Stimulated activated CD8-positive, alpha-beta memory T cell treated with anti-CD3 and anti-CD28 coated beads, Interleukin-7, amount 100 ng/mL, for 4 hours (primary cell): Measurements from ENCODE around the gene RTN4RL1.
A peak's percentile ranks its signal among the peaks of the same experiment; 100 is the strongest.

ENCODE experiments used
- DNase-seq, 2 donors: peaks; one replicate each; pipeline ENCODE4 v3.0.0-alpha.2; 2020; ENCODE audit warnings: low read depth in 2 of 2

Gene RTN4RL1

DNA sequence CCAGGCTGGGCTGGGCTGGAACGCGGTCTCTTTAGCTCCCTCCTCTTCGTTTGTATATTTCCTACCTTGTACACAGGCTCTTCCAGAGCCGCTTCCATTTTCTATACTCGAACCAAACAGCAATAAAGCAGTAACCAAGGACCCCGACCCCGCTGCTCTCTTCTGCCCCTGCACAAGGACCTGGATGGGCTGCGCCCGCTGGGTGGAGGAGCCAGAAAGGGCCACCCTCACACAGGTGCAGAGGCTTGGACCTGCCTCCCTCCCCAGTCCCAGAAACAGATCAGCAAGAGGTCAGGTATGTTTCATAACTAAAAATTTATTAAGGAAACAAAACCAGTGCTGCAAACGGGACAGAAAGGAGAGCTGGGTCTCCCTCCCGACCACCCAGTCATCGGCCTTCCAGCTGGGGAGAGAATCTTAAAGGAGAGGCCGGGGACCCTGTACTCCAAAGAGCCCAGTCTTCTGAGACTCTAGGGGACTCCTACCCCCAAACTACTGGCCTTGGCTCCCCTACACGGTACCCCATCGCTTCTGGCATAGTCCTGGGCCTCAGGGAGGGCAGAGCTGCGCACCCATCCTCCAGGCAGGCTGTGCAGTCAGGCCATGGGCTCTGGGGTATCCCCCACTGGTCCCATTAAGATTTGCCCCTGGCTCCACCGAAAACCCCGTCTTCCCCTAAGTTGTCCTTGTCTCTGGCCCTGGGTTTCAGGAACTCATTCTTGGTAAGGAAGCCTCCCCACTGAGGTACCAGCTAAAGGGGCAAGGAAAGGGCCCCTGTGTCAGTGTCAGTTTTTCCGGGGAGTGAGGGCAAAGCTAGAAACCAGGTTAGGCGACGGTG lies 34.6 kb upstream of the RTN4RL1 start:
- no peak for DNase-seq

DNA sequence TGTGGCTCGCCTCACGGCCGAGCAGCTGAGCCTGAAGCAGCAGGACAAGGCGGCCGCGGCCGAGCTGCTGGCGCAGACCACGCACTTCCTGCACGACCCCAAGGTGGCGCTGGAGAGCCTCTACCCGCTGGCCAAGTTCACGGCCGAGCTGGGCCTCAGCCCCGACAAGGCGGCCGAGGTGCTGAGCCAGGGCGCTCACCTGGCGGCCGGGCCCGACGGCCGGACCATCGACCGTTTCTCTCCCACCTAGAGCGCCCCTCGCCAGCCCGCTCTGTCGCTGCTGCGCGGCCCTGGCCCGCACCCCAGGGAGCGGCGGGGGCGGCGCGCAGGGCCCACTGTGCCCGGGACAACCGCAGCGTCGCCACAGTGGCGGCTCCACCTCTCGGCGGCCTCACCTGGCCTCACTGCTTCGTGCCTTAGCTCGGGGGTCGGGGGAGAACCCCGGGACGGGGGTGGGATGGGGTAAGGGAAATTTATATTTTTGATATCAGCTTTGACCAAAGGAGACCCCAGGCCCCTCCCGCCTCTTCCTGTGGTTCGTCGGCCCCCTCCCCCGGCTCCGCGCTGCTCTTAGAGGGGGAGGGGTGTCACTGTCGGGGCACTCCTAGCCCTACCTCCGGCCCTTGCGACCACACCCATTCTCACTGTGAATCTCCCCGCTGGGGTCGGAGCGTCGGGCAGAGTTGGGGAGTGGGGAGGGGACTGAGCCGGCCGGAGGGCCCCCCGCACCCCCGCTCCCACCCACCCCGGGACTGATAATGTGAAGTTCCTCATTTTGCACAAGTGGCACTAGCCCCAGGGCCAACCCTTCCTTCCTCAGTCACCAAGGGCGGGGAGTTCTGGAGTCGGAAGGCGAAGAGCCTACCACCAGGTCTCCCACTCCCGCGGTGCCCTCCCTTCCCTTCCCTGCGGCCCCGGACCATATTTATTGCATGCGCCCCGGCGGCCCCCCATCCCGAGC lies 33.7 kb upstream of the RTN4RL1 start:
- DNase-seq, result peak in 1 of 2 donors; percentile 52

DNA sequence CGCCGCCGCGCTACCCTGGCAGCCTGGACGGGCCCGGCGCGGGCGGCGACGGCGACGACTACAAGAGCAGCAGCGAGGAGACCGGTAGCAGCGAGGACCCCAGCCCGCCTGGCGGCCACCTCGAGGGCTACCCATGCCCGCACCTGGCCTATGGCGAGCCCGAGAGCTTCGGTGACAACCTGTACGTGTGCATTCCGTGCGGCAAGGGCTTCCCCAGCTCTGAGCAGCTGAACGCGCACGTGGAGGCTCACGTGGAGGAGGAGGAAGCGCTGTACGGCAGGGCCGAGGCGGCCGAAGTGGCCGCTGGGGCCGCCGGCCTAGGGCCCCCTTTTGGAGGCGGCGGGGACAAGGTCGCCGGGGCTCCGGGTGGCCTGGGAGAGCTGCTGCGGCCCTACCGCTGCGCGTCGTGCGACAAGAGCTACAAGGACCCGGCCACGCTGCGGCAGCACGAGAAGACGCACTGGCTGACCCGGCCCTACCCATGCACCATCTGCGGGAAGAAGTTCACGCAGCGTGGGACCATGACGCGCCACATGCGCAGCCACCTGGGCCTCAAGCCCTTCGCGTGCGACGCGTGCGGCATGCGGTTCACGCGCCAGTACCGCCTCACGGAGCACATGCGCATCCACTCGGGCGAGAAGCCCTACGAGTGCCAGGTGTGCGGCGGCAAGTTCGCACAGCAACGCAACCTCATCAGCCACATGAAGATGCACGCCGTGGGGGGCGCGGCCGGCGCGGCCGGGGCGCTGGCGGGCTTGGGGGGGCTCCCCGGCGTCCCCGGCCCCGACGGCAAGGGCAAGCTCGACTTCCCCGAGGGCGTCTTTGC lies 32.8 kb upstream of the RTN4RL1 start:
- no peak for DNase-seq

DNA sequence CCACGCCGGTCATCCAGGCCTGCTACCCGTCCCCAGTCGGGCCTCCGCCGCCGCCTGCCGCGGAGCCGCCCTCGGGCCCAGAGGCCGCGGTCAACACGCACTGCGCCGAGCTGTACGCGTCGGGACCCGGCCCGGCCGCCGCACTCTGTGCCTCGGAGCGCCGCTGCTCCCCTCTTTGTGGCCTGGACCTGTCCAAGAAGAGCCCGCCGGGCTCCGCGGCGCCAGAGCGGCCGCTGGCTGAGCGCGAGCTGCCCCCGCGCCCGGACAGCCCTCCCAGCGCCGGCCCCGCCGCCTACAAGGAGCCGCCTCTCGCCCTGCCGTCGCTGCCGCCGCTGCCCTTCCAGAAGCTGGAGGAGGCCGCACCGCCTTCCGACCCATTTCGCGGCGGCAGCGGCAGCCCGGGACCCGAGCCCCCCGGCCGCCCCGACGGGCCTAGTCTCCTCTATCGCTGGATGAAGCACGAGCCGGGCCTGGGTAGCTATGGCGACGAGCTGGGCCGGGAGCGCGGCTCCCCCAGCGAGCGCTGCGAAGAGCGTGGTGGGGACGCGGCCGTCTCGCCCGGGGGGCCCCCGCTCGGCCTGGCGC lies 32.1 kb upstream of the RTN4RL1 start:
- no peak for DNase-seq

GRCh38 chr17:2056206-2057174 lies 31.4 kb upstream of the RTN4RL1 start:
- DNase-seq, result peak in 1 of 2 donors; percentile 45

DNA sequence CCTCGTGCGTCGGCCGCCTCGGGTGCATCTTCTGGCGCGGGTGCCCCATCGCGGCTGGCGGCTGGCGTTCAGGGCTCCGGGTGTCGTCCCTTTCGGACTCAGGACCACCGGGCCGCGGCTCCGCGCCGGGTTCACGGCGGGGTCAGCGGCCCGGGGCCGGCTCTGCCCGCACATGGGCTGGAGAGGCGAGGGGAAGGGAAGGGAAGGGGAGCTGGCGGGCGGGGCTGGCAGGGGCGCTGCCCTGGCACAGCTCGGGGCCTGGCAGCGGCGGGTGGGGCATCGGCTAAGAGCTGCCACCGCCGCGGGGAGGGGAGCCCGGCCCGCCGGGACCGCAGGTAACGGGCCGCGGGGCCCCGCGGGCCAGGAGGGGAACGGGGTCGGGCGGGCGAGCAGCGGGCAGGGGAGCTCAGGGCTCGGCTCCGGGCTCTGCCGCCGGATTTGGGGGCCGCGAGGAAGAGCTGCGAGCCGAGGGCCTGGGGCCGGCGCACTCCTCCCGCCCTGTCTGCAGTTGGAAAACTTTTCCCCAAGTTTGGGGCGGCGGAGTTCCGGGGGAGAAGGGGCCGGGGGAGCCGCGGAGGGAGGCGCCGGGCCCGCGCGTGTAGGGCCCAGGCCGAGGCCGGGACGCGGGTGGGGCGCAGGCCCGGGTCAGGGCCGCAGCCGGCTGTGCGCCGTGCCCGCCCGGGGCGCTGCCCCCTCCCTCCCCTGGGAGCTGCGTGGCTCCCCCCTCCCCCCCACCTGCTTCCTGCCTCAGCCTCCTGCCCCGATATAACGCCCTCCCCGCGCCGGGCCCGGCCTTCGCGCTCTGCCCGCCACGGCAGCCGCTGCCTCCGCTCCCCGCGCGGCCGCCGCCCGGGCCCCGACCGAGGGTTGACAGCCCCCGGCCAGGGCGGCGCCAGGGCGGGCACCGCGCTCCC lies 30.4 kb upstream of the RTN4RL1 start:
- DNase-seq, result peak in 1 of 2 donors; percentile 44

GRCh38 chr17:2054512-2055291 lies 29.6 kb upstream of the RTN4RL1 start, which contains the start of gene HIC1:
Gene HIC1 (plus strand): TSS chr17:2055103. CDS start chr17:2056691, 1,588 bp downstream.
- peak in 1 of 2 donors; percentile 75 for DNase-seq

- peak in 1 of 2 donors; percentile 42 for DNase-seq
These were observed 29.1 kb upstream of the RTN4RL1 start for GRCh38 chr17:2054262-2054511.

DNA sequence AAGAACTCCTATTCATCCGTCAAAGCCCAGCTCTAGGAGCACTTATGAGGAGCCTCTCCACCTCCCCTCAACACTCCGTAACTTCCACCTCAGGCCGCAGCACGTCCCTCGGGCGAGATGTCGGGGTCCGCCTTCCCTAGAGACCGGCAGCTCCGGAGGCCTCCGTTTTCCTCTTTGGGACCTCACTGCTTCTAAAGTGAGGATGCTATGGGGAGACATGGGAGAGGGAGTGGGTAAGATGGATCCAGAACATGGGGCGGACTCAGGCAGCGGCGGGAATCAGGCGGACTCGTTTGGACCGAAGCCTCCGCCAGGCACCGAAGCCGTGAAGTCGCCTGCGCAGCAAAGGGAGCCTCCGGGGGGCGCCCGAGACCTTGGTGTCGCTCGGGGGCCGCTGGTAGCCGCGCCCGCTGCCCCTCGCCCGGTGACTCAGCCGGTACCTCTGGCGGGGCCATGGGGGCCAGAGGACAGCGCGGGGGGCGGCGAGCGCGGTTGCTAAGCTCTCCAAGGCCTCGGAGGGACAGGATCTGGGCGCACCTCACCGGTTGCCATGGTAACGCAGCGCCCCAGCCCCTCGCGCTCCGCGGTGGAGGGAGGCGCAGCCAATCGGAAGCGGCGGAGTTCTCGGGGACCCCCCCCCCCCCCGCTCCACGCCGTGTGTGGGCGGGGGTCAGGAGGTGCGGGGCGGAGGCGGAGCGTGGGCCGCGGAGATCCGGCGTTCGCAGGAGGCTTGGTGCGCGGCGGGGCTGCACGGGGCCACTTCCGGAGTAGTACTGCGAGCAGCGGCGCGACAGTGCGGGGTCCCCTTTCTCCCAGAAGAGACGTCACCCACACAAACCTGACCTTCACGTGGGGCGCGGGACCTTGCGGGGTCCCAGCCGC lies 28.5 kb upstream of the RTN4RL1 start:
- peak; percentile 59 to 82 for DNase-seq

DNA sequence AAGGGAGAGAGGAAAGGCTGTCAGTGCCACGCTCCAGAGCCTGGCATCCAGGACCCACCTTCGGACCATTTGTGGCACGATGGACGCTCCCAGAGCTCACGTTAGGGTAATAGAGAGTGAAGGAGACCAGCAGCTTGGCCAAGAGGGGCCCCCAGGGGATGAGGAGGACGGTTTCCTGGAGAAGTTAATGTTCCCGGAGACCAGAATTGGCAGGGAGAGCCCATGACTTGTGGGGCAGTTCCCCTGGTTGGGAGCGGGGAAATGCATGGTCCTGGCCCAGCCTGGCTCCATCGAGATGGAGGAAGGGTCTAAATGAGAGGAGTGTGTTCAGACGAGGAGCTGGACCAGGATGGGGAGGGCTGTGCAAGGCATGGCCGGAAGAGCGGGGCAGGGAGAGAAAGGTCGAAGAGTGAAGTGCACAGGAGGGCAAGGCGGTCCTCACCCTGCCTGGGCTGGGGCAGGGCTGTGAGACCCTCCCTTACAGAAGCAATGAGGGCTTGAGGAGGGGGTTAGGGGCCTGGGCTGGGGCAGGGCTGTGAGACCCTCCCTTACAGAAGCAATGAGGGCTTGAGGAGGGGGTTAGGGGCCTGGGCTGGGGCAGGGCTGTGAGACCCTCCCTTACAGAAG lies 26.9 kb upstream of the RTN4RL1 start:
- no peak for DNase-seq

GRCh38 chr17:2051061-2051932 lies 26.2 kb upstream of the RTN4RL1 start:
- no peak for DNase-seq

DNA sequence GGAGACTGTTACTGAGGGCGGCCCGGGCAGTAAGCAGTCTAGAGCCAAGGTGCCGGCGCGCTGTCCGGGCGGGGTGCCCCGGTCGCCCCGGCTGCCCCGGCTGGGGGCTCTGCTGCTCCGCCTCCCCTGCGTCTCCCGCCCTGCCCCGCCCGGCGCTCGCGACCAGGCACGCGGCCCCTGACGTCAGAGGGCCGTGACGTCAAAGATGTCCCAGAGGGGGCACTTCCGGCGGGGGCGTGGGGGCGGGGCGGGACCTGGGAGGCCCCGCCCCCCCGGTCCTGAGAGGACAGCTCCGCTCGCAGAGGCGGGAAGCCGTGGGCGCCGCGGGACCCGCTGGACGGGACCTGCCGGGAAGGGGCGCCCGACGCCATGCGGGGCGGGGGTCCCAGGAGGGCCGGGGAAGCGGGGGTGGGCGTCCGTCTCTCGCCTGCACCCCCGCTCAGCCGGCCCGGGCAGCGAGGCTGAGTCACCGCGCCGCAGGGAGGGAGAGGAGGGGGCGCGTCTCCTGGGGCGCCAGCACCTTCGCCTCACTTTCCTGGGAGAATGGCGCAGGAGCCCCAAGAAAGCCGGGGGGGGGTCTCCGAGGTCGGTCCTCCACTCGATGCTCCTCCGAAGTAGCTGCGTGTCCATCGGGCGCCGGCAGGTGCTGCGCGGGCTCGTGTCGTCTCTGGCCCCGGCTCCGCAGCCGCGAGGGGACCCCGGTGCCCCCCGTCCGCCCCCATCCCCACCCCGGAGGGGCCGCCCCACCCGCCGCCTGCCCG lies 25.3 kb upstream of the RTN4RL1 start:
- peak; percentile 45 to 71 for DNase-seq

- peak; percentile 89 to 91 for DNase-seq
These were observed 24.5 kb upstream of the RTN4RL1 start for GRCh38 chr17:2049333-2050299.

DNA sequence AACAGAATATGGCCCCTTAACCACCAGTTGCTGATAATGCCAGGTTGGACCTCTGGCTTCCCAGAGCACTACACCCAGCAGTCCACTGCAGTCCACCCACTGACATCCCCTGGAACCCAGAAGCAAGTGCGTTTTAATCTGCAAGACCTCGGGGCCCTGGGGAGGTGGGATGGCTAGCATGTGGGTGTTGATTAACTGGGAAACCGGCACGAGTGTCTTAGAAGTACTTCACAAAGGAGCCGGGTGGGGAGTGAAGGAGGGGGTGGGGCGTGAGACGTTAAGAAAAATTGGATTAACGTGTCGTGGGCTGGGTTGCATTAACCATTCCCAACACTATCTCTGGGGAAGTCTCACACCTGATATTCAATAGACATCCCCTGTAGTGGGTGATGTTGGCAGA lies 23.7 kb upstream of the RTN4RL1 start:
- DNase-seq, result no peak
